RPMI7951 (cell line): ENCODE results near the gene MAIP1. TPM values are rescaled to one million over a fixed set of nuclear protein-coding genes. Genes with fewer than 3 reads are reported as not detected.
"Not testable (repeated sequence)": the region's sequence is repeated elsewhere in the genome, so short reads cannot be mapped to it uniquely, and the experiment has no call there.

Experiments used
- DNase-seq: peaks from one replicate; pipeline ENCODE4 v3.0.0-alpha.2; 2012; ENCODE audit warnings: low read depth
- total RNA-seq: library from RNA; depleted of rRNA; stranded (reverse); fragments of >200 nt; shearing (Covaris generic); gene quantifications from 2 replicates; pipeline ENCODE4 v1.2.3, GENCODE V29; 2014; rRNA removed

The MAIP1 gene
- total RNA-seq: 31.5 and 40.6 TPM in 2 replicates

GRCh38 chr2:199955339-199956061 lies at the start of gene MAIP1, which contains the start of gene TYW5:
TSS of gene MAIP1 (plus strand) at chr2:199955582. CDS start at chr2:199955799, 217 bp downstream.
TSS of gene TYW5 (minus strand) at chr2:199955491. CDS start at chr2:199955470, 21 bp downstream.
- DNase-seq: peak; percentile 81

GRCh38 chr2:199907008-199907714 lies 48.2 kb upstream of the MAIP1 start:
- DNase-seq: no peak

- no peak for DNase-seq
These were observed 44.9 kb upstream of the MAIP1 start for GRCh38 chr2:199910338-199911051.

- peak; percentile 98 for DNase-seq
These were observed 44.1 kb upstream of the MAIP1 start, which contains the start of gene C2orf69 for GRCh38 chr2:199911052-199911876. TSS of gene C2orf69 (plus strand) at chr2:199911293. CDS start at chr2:199911439, 146 bp downstream.

- DNase-seq: no peak
These were observed 43.6 kb upstream of the MAIP1 start for GRCh38 chr2:199911877-199912161.

GRCh38 chr2:199912553-199913114 lies 42.7 kb upstream of the MAIP1 start:
- DNase-seq: not testable (repeated sequence)

GRCh38 chr2:199914372-199914958 lies 40.9 kb upstream of the MAIP1 start:
- no peak for DNase-seq

GRCh38 chr2:199916980-199917379 lies 38.4 kb upstream of the MAIP1 start:
- DNase-seq: no peak

- peak; percentile 73 for DNase-seq
These were observed 32.5 kb upstream of the MAIP1 start for GRCh38 chr2:199922856-199923255.

- DNase-seq: no peak
These were observed 31.5 kb upstream of the MAIP1 start for GRCh38 chr2:199923924-199924323.

- DNase-seq: no peak
These were observed 28.6 kb upstream of the MAIP1 start for GRCh38 chr2:199926806-199927205.

GRCh38 chr2:199928226-199928625 lies 27.2 kb upstream of the MAIP1 start:
- DNase-seq: no peak

- no peak for DNase-seq
These were observed 26.8 kb upstream of the MAIP1 start for GRCh38 chr2:199928626-199929025.

GRCh38 chr2:199929262-199929661 lies 26.1 kb upstream of the MAIP1 start:
- DNase-seq: no peak

- peak; percentile 82 for DNase-seq
These were observed 23.0 kb upstream of the MAIP1 start for GRCh38 chr2:199932312-199932855.

- DNase-seq: peak; percentile 37
These were observed 21.9 kb upstream of the MAIP1 start for GRCh38 chr2:199933466-199933865.

- DNase-seq: no peak
These were observed 18.8 kb upstream of the MAIP1 start for GRCh38 chr2:199936554-199936953.

GRCh38 chr2:199940373-199940772 lies 15.0 kb upstream of the MAIP1 start:
- DNase-seq: peak; percentile 38

- DNase-seq: no peak
These were observed 12.0 kb upstream of the MAIP1 start for GRCh38 chr2:199943373-199943772.

GRCh38 chr2:199946196-199946595 lies 9.2 kb upstream of the MAIP1 start:
- peak; percentile 31 for DNase-seq

- DNase-seq: no peak
These were observed 8.5 kb upstream of the MAIP1 start for GRCh38 chr2:199946836-199947235.
